NCI-H2196 (cell line): Measurements from ENCODE around the gene PRADC1.
"Not testable (repeated sequence)": the region's sequence is repeated elsewhere in the genome, so short reads cannot be mapped to it uniquely, and the experiment has no call there.

Source experiments
- DNase-seq: peaks from one replicate; lab custom pipeline; 2025; ENCODE audit not compliant: unreplicated experiment; lab: John Stamatoyannopoulos, UW

Gene PRADC1

DNA sequence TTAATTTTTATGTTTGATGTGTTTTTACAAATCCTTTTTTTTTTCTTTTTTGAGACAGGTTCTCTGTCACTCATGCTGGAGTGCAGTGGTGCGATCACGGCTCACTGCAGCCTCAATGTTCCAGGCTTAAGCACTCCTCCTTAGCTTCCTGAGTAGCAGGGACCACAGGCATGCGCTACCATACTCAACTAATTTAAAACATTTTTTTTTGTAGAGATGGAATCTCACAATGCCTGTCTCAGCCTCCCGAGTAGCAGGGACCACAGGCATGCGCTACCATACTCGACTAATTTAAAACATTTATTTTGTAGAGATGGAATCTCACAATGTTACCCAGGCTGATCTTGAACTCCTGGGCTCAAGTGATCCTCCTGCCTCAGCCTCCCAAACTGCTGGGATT, 27.4 kb downstream of the PRADC1 start:
- no peak for DNase-seq

DNA sequence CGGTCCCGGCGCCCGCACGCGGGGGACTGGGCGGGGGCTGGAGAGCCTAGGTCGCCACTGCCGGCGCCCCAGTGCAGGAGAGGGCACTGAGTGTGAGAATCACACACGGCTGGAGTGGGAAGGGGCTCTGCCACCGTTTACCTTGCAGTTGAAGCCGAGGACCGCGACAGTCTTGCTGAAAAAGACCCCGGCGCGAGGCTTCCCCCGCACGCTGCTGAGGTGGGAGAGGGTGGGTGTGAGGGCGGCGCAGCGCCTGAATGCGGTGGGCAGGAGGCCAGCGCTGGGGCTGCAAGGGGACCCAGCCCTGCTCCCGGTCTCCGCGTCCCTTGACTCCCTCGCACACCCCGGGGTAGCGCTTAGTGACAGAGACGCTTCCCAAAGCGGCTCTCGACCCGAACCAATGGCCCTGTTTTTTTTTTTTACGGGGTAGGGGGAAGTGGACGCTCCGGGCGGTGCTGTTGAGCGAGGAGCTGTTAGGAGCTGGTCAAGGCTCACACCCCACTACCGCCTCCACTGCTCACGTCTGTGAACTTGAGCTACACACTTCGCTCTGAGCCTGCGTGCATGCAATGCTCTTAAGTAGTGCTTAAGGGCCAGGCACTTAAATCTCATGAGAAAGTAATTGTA, 29.9 kb downstream of the PRADC1 start:
- no peak for DNase-seq

DNA sequence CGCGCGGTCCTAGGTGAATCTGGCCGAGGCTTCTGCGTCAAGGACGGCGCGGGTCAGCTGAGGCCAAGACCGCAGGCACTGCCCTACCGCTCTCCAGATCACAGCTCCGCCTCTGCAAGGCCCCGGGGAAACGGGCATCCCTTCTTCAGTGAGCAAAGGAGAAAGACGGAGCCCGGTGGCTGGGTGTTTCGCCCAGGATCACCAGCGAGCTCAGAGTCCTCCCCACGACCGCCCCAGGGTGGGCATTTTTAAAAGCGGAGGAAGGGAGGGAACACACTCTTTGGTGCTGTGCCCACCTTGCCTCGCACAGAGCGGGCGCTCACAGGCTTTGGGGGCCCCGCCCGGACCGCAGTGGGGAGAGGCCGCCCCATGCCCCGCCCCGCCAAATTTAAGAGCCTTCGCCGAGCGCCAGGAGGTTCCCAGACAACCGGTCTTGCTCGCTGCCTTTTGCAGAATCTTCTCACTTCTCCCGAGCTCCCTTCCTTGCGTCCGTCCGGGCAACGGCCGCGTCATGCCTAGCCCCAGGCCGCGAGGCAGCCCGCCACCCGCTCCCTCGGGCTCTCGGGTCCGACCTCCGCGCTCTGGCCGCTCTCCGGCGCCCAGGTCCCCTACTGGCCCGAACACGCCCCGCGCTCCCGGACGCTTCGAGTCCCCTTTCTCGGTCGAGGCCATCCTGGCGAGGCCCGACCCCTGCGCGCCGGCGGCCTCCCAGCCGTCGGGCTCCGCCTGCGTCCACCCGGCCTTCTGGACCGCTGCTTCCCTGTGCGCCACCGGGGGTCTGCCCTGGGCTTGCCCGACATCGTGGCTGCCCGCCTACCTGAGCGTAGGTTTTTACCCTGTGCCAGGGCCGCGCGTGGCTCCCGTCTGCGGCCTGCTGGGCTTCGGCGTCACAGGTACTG, 30.6 kb downstream of the PRADC1 start, which contains the start of gene NOTO:
Gene NOTO (plus strand): TSS at position 419 of the 899 bp plus-strand sequence. CDS start 93 bp downstream, at position 512.
- peak; percentile 1 for DNase-seq

DNA sequence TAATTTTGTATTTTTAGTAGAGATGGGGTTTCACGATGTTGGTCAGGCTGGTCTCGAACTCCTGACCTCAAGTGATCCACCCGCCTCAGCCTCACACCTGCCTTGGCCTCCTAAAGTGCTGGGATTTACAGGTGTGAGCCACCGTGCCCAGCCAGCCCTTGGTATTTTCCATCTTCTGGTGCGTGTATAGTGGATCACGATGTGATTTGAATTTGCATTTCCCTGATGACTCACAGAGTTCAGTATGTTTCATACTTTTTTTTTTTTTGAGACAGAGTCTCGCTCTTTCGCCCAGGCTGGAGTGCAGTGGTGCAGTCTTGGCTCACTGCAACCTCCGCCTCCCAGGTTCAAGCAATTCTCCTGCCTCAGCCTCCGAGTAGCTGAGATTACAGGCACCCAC, 32.8 kb downstream of the PRADC1 start:
- not testable (repeated sequence) for DNase-seq

DNA sequence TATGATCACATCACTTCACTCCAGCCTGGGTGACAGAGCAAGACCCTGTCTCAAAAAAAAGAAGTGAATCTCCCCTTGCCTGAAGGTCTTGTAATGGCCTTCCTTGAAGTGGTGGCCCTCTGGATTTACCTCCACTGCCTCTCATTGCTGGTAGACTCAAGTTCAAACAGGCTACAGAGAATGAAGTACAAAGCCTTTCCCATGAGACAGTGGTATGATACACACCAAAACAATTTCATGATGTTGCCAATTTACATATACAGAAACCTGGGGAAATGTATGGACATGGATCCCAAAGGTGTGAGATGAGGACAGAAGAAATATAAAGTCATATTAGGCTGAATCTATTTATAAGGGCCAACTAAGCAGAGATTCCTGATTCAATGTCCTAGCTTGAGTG, 35.5 kb downstream of the PRADC1 start:
- DNase-seq: no peak

DNA sequence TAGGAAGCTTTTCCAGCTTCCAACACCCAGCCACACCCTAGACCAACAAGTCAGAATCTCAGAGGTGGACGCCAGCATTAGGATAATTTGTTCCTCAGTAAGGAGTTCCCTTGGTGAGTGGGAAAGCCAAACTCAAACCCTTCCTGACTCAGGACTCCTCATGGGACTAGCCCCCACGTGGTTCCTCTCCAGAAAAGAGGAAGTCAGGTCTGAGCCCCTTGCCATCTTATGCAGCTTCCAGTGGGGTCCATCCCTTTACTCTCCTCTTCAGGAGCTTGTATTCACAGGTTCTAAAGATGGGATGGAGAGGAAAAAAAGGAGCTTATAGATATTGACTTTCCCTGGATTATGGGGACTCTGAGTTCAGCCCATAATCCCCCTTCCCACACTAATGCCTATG, 45.5 kb downstream of the PRADC1 start:
- DNase-seq: no peak

DNA sequence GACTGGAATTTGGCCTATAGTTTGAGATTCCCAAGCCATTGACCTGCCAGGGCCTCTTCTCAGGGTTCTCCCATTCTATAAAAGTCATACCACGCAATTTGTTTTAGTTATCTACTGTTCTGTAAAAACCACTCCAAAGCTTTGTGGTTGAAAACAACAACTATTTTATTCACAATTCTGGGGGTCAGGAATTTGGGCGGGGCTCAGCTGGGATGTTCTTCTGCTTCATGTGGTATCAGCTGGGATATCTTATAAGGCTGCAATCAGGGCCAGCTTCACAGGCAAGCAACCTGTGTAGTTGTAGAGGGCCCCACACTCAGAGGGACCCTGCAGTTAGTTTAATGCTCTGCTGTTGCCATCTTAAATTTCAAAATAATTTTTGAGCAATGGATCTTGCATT, 47.1 kb downstream of the PRADC1 start:
- DNase-seq: no peak
